OCI-LY3 (cell line): ENCODE results near the gene DPF3.

Source experiments
- CTCF ChIP-seq: fragments of 200-600, 300-600 bp; sonication (generic); IDR thresholded peaks from 2 replicates; pipeline ENCODE4 v1.5.1; 2014; ENCODE audit warnings: antibody characterized with exemption, low read length, low read depth
- EZH2phosphoT487 ChIP-seq: fragments of 200-600 bp; shearing (Covaris generic); IDR thresholded peaks from 2 replicates; pipeline ENCODE4 v1.6.1; 2018; ENCODE audit warnings: antibody characterized with exemption, mixed run types, low read depth

- TF ChIP-seq CTCF (no peak), EZH2phosphoT487 (no peak)
Measured at GRCh38 chr14:72708708-72709475, 185.0 kb downstream of the DPF3 start.
